ENCODE results near the gene TRIM47. TPM values are rescaled to one million over a fixed set of nuclear protein-coding genes. Genes with fewer than 3 reads are reported as not detected.

TRIM47 gene
- total and polyA plus RNA-seq, 2 of the 13 experiments (the other 11 are each of a cell fraction or from before 2014, with no cell fraction given) = 33.5 to 82.0 TPM

DNA sequence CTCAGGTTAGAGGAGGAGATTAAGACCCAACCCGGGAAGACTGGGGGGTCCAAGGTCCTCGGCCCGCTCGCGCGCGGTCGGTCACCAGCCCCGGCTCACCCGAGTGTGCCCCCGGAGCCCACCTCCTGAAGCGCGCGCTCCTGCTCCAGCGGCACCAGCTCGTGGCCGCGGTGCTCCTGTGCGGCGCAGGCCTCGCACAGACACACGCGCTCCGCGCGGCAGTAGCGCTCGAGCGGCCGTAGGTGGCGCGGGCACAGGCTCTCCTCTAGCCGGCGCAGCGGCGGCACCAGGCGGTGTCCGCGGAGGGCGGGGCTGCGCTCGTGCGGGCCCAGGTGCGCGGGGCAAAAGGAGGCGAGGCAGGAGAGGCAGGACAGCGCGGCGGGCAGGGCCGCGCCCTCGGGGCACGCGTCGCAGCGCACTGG, 618 bp downstream of the TRIM47 start (continued):
- TF ChIP-seq SMYD3 (CRISPR knock-in tag; IDR thresholded peaks at IDR 0.05) = no peak
- TF ChIP-seq HOXA5 (CRISPR knock-in tag; IDR thresholded peaks at IDR 0.05) = peak; percentile 28; the same call in 1 of the 2 replicates
- TF ChIP-seq HNRNPL (IDR thresholded peaks at IDR 0.05; ENCODE audit: low read depth, low read length) = no peak
- TF ChIP-seq, protein P1, sequence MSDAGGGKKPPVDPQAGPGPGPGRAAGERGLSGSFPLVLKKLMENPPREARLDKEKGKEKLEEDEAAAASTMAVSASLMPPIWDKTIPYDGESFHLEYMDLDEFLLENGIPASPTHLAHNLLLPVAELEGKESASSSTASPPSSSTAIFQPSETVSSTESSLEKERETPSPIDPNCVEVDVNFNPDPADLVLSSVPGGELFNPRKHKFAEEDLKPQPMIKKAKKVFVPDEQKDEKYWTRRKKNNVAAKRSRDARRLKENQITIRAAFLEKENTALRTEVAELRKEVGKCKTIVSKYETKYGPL (CRISPR knock-in tag; IDR thresholded peaks at IDR 0.05) = no peak; the same call in 1 of the 2 replicates
- no peak for TF ChIP-seq NFIC (IDR thresholded peaks at IDR 0.05; ENCODE audit: low read length)
- TF ChIP-seq, protein P2, sequence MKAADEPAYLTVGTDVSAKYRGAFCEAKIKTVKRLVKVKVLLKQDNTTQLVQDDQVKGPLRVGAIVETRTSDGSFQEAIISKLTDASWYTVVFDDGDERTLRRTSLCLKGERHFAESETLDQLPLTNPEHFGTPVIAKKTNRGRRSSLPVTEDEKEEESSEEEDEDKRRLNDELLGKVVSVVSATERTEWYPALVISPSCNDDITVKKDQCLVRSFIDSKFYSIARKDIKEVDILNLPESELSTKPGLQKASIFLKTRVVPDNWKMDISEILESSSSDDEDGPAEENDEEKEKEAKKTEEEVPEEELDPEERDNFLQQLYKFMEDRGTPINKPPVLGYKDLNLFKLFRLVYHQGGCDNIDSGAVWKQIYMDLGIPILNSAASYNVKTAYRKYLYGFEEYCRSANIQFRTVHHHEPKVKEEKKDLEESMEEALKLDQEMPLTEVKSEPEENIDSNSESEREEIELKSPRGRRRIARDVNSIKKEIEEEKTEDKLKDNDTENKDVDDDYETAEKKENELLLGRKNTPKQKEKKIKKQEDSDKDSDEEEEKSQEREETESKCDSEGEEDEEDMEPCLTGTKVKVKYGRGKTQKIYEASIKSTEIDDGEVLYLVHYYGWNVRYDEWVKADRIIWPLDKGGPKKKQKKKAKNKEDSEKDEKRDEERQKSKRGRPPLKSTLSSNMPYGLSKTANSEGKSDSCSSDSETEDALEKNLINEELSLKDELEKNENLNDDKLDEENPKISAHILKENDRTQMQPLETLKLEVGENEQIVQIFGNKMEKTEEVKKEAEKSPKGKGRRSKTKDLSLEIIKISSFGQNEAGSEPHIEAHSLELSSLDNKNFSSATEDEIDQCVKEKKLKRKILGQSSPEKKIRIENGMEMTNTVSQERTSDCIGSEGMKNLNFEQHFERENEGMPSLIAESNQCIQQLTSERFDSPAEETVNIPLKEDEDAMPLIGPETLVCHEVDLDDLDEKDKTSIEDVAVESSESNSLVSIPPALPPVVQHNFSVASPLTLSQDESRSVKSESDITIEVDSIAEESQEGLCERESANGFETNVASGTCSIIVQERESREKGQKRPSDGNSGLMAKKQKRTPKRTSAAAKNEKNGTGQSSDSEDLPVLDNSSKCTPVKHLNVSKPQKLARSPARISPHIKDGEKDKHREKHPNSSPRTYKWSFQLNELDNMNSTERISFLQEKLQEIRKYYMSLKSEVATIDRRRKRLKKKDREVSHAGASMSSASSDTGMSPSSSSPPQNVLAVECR (CRISPR knock-in tag; IDR thresholded peaks at IDR 0.05; ENCODE audit: borderline replicate concordance) = peak; percentile 68; the same call in 1 of the 2 replicates
- TF ChIP-seq POLR2AphosphoS5 (IDR thresholded peaks at IDR 0.05; ENCODE audit: low read depth, low read length) = 0 out of 2 replicates have a peak, but pooled peaks have one; percentile 22
- TF ChIP-seq, protein P3, sequence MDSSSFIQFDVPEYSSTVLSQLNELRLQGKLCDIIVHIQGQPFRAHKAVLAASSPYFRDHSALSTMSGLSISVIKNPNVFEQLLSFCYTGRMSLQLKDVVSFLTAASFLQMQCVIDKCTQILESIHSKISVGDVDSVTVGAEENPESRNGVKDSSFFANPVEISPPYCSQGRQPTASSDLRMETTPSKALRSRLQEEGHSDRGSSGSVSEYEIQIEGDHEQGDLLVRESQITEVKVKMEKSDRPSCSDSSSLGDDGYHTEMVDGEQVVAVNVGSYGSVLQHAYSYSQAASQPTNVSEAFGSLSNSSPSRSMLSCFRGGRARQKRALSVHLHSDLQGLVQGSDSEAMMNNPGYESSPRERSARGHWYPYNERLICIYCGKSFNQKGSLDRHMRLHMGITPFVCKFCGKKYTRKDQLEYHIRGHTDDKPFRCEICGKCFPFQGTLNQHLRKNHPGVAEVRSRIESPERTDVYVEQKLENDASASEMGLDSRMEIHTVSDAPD (CRISPR knock-in tag; IDR thresholded peaks at IDR 0.05) = no peak
- peak; percentile 91; the same call in 1 of the 2 replicates for TF ChIP-seq IRX3 (CRISPR knock-in tag; IDR thresholded peaks at IDR 0.05; ENCODE audit: borderline replicate concordance, low read depth)
- TF ChIP-seq, protein P4, sequence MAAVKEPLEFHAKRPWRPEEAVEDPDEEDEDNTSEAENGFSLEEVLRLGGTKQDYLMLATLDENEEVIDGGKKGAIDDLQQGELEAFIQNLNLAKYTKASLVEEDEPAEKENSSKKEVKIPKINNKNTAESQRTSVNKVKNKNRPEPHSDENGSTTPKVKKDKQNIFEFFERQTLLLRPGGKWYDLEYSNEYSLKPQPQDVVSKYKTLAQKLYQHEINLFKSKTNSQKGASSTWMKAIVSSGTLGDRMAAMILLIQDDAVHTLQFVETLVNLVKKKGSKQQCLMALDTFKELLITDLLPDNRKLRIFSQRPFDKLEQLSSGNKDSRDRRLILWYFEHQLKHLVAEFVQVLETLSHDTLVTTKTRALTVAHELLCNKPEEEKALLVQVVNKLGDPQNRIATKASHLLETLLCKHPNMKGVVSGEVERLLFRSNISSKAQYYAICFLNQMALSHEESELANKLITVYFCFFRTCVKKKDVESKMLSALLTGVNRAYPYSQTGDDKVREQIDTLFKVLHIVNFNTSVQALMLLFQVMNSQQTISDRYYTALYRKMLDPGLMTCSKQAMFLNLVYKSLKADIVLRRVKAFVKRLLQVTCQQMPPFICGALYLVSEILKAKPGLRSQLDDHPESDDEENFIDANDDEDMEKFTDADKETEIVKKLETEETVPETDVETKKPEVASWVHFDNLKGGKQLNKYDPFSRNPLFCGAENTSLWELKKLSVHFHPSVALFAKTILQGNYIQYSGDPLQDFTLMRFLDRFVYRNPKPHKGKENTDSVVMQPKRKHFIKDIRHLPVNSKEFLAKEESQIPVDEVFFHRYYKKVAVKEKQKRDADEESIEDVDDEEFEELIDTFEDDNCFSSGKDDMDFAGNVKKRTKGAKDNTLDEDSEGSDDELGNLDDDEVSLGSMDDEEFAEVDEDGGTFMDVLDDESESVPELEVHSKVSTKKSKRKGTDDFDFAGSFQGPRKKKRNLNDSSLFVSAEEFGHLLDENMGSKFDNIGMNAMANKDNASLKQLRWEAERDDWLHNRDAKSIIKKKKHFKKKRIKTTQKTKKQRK (IDR thresholded peaks at IDR 0.05; ENCODE audit: low read length) = no peak
- TF ChIP-seq, protein P5, sequence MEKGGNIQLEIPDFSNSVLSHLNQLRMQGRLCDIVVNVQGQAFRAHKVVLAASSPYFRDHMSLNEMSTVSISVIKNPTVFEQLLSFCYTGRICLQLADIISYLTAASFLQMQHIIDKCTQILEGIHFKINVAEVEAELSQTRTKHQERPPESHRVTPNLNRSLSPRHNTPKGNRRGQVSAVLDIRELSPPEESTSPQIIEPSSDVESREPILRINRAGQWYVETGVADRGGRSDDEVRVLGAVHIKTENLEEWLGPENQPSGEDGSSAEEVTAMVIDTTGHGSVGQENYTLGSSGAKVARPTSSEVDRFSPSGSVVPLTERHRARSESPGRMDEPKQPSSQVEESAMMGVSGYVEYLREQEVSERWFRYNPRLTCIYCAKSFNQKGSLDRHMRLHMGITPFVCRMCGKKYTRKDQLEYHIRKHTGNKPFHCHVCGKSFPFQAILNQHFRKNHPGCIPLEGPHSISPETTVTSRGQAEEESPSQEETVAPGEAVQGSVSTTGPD (CRISPR knock-in tag; IDR thresholded peaks at IDR 0.05) = no peak
- no peak for TF ChIP-seq ZNF24 (IDR thresholded peaks at IDR 0.05)
- TF ChIP-seq, protein P6, sequence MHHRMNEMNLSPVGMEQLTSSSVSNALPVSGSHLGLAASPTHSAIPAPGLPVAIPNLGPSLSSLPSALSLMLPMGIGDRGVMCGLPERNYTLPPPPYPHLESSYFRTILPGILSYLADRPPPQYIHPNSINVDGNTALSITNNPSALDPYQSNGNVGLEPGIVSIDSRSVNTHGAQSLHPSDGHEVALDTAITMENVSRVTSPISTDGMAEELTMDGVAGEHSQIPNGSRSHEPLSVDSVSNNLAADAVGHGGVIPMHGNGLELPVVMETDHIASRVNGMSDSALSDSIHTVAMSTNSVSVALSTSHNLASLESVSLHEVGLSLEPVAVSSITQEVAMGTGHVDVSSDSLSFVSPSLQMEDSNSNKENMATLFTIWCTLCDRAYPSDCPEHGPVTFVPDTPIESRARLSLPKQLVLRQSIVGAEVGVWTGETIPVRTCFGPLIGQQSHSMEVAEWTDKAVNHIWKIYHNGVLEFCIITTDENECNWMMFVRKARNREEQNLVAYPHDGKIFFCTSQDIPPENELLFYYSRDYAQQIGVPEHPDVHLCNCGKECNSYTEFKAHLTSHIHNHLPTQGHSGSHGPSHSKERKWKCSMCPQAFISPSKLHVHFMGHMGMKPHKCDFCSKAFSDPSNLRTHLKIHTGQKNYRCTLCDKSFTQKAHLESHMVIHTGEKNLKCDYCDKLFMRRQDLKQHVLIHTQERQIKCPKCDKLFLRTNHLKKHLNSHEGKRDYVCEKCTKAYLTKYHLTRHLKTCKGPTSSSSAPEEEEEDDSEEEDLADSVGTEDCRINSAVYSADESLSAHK (CRISPR knock-in tag; IDR thresholded peaks at IDR 0.05; ENCODE audit: borderline replicate concordance) = no peak
- peak; percentile 8; the same call in 1 of the 2 replicates for TF ChIP-seq ZNF343 (CRISPR knock-in tag; IDR thresholded peaks at IDR 0.05)

All from HepG2 (cell line).